Measurements from ENCODE around the gene INTS15.

DNA sequence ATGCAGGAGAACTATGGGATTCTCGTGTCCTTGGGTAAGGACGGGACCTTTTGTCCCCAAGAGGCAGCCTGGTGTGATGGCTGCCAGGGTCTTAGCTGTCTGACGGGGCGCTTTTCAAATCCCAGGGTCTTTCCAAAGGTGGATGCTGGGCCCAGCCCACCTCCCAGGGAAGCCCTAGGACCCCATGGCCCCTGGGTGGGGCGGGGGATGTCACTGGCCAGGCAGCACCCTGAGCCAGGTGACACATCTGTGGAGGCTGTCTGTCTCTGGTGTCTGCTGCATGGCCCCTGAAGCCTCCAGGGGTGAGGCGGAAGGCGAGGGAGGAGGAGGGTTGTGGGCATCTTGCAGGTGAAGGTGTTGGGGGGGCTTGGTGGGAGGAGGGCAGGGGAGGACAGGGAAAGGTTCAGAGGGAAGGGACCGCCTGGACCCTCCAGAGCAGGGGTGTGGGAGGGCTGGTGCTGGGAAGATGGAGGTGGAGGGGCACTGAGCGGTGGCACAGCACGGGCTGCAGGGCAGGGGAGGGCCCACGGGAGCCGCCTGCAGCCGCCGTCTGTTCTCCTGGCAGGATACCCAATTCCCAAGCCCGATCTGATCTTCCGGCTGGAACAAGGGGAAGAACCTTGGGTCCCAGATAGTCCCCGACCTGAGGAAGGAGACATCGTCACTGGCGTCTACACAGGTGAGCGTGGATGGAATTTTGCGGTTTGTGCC is 54.2 kb downstream of the INTS15 start:
- TF ChIP-seq, protein P1, sequence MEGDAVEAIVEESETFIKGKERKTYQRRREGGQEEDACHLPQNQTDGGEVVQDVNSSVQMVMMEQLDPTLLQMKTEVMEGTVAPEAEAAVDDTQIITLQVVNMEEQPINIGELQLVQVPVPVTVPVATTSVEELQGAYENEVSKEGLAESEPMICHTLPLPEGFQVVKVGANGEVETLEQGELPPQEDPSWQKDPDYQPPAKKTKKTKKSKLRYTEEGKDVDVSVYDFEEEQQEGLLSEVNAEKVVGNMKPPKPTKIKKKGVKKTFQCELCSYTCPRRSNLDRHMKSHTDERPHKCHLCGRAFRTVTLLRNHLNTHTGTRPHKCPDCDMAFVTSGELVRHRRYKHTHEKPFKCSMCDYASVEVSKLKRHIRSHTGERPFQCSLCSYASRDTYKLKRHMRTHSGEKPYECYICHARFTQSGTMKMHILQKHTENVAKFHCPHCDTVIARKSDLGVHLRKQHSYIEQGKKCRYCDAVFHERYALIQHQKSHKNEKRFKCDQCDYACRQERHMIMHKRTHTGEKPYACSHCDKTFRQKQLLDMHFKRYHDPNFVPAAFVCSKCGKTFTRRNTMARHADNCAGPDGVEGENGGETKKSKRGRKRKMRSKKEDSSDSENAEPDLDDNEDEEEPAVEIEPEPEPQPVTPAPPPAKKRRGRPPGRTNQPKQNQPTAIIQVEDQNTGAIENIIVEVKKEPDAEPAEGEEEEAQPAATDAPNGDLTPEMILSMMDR (IDR thresholded peaks at IDR 0.05; ENCODE audit: insufficient read depth, low read depth, low read length), result no peak
- TF ChIP-seq EZH2 (IDR thresholded peaks at IDR 0.05; ENCODE audit: insufficient read depth, low read length), result no peak

All from astrocyte (in vitro differentiated cells and primary cell).